Body of pancreas (tissue), 4 donors: Measurements from ENCODE around the gene PPT2.

Experiments used
- CTCF ChIP-seq, 7 experiments: fragments of 450-650 bp in 4 of 7; fragments of 200-600 bp in 3 of 7; sonication (generic) in 3 of 7; IDR thresholded peaks; one replicate each; pipeline ENCODE4 v1.5.1; 2016 to 2019; ENCODE audit warnings: antibody characterized with exemption in 7 of 7
- POLR2A ChIP-seq, 3 donors: fragments of 450-650 bp; IDR thresholded peaks; one replicate each; pipeline ENCODE4 v1.6.1; 2016; ENCODE audit warnings: antibody characterized with exemption in 3 of 3, mild to moderate bottlenecking in 2 of 3

GRCh38 chr6:32177788-32178546 lies 24.0 kb downstream of the PPT2 start, which contains the start of gene RNF5:
- TF ChIP-seq CTCF (IDR thresholded peaks at IDR 0.05) (no peak), POLR2A (IDR thresholded peaks at IDR 0.05) (peak in 2 of 3 donors; percentile 49 to 53)
